ENCODE data around the gene RHO.

Gene RHO

DNA sequence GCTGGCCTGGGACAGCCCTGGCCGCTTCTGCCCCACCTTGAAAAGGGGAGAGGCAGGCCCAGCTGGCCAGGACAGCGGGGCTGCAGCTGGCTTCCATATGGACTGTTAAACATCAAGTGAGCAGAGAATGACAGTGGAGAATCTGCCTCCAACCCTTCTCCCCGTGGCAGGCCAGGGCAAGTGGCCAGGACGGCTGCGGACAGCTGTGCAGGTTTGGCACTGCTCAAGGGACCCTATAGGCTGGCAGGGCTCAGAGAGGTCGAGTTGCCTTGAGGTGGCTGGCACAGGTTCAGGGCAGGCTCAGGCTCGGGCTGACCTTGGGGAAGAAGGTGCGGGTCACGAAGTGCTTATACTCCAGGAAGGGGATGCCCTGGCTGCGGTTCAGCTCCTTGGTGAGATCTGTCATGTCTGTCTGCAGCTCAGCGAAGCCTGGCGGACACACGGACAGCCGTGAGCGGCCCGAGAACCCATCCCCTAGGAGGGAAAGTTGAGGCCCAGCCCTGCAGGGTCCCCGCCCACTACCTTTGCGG, 38.8 kb downstream of the RHO start:
- no peaks in the 10 kb centered on the region for H3K9me3 Mint-ChIP-seq
- TF ChIP-seq, protein P1, sequence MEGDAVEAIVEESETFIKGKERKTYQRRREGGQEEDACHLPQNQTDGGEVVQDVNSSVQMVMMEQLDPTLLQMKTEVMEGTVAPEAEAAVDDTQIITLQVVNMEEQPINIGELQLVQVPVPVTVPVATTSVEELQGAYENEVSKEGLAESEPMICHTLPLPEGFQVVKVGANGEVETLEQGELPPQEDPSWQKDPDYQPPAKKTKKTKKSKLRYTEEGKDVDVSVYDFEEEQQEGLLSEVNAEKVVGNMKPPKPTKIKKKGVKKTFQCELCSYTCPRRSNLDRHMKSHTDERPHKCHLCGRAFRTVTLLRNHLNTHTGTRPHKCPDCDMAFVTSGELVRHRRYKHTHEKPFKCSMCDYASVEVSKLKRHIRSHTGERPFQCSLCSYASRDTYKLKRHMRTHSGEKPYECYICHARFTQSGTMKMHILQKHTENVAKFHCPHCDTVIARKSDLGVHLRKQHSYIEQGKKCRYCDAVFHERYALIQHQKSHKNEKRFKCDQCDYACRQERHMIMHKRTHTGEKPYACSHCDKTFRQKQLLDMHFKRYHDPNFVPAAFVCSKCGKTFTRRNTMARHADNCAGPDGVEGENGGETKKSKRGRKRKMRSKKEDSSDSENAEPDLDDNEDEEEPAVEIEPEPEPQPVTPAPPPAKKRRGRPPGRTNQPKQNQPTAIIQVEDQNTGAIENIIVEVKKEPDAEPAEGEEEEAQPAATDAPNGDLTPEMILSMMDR (IDR thresholded peaks at IDR 0.05) = no peak
- no peak for DNase-seq
- H3K4me1 Mint-ChIP-seq = peaks cover 11% of the 10 kb centered on the region
- H3K4me3 Mint-ChIP-seq = no peak overlapping the region
- H3K27me3 Mint-ChIP-seq (ENCODE audit: low read depth, poor library complexity) = peaks cover 3% of the 10 kb centered on the region
- H3K27ac Mint-ChIP-seq = no peak overlapping the region
- H3K36me3 Mint-ChIP-seq (ENCODE audit: low read depth) = peaks cover 4% of the 10 kb centered on the region

DNA sequence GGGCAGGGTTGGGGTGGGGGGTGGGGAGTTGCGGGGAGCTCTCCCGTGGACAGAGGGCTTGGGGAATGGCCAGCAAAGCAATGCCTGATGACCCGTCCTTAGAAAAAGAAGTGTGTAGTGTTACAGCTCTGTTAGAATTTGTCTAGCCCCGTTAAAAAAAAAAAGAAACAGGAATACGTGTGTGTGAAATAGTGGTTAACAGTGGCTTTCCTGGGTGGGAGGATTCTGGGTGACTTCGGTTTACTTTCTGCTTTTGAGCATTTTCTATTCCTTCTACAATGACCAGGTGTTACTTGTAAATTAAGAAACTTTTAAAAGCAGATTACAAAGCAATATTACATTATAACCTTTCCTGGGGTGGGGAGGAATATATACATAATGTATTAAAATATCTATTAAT, 39.5 kb downstream of the RHO start:
- Mint-ChIP-seq H3K36me3 (ENCODE audit: low read depth) (peaks cover 4% of the 10 kb centered on the region), H3K27me3 (ENCODE audit: low read depth, poor library complexity) (peaks cover 3% of the 10 kb centered on the region), H3K27ac (no peak overlapping the region)

DNA sequence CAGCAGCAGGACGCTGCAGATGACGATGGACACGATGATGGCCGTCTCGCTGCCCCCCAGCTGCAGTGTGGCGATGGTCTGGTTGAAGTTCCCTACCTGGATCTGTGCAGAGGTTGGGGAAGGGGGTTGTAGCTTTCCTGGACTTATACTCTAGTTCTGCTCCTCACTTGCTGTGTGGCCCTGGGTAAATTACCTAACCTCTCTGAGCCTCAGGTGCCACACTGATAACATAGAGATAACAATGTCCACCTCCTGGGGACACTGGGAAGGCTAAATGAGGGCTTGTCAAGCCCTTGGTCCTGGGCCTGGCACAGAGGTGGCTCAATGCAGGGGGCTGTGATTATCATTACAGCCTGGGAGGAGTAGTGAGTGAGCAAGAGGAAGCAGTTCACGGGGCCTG, 41.4 kb downstream of the RHO start:
- no peak overlapping the region for H3K27ac Mint-ChIP-seq
- H3K4me1 Mint-ChIP-seq = peaks cover 11% of the 10 kb centered on the region
- H3K4me3 Mint-ChIP-seq = no peak overlapping the region
- H3K27me3 Mint-ChIP-seq (ENCODE audit: low read depth, poor library complexity) = peaks cover 3% of the 10 kb centered on the region
- no peak for DNase-seq
- H3K9me3 Mint-ChIP-seq = no peaks in the 10 kb centered on the region
- peaks cover 4% of the 10 kb centered on the region for H3K36me3 Mint-ChIP-seq (ENCODE audit: low read depth)
- TF ChIP-seq, protein P1 (IDR thresholded peaks at IDR 0.05) = no peak

More for the DNA sequence above, 39.5 kb downstream of the RHO start:
- no peak overlapping the region for H3K4me3 Mint-ChIP-seq
- TF ChIP-seq, protein P1 (IDR thresholded peaks at IDR 0.05) = no peak
- H3K9me3 Mint-ChIP-seq = no peaks in the 10 kb centered on the region
- H3K4me1 Mint-ChIP-seq = peaks cover 11% of the 10 kb centered on the region
- no peak for DNase-seq

DNA sequence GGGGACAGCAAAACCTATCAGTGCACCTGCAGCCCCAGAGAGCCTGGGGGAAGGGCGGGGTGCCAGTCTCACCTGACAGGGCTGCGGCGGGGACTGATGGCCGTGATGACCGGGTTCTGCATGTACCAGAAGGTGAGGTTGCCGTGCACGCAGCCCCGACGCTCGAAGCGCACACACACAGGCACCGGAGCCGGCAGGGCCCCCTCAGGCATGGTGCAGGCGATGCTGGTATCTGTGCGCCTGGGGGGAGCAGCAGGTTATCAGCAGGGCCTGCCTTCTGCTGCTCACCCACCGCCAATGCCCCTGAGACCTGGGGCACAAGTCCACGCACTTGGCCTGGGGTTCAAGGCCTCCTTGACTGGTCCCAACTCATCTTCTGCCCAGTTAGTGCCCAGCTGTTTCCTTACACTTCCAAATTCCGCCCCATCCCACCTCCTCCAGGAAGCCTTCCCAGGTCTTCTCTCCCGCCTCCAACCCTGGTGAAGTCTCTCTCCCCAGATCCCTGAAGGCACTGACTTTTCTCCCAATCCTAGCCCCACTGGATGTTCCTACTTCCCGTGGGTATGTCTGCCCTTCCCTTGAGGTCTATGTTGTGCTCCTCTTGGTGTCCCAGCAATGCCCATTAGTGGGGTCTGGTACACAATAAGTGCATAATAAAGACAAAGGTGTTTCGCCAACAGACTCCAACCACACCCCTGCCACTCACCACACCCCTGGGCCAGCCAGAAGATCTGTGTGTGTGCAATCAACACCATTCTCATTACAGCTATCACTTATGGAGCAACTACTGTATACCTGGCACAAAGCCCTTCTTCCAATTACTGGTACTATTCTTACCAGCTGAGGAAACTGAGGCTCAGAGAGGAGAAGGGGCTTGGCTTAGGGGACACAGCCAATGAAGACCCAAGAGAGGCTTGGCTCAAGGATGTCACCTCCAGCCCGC, 43.4 kb downstream of the RHO start:
- no peak overlapping the region for H3K4me3 Mint-ChIP-seq
- peaks cover 3% of the 10 kb centered on the region for H3K27me3 Mint-ChIP-seq (ENCODE audit: low read depth, poor library complexity)
- no peak for DNase-seq
- peaks cover 12% of the 10 kb centered on the region for H3K4me1 Mint-ChIP-seq
- H3K27ac Mint-ChIP-seq = peak overlapping the region; percentile 33
- TF ChIP-seq, protein P1 (IDR thresholded peaks at IDR 0.05) = no peak
- H3K9me3 Mint-ChIP-seq = no peaks in the 10 kb centered on the region
- H3K36me3 Mint-ChIP-seq (ENCODE audit: low read depth) = peaks cover 4% of the 10 kb centered on the region

DNA sequence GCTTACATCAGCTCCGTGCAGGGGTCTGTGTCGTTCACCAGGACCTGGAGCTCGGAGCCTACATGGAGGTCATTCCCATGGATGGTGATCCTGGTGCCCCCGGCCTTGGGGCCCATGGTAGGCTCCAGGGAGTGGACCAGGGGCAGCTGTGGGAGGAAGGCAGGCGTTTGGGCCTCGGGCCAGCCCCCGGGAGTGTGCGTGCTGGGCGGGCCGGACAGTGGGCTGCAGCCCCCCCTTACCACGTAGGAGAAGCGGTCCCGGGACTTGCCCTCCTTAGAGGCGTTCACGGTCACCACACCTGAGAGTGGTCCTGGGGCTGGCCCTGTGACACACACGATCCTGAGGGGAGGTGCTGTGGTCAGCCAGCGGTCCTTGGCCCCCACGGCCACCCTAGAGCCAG, 44.2 kb downstream of the RHO start:
- no peak for DNase-seq
- TF ChIP-seq, protein P1 (IDR thresholded peaks at IDR 0.05) = no peak
- Mint-ChIP-seq H3K4me3 (no peak overlapping the region), H3K4me1 (peaks cover 10% of the 10 kb centered on the region), H3K9me3 (no peaks in the 10 kb centered on the region), H3K27ac (no peak overlapping the region), H3K27me3 (ENCODE audit: low read depth, poor library complexity) (peaks cover 3% of the 10 kb centered on the region), H3K36me3 (ENCODE audit: low read depth) (peaks cover 4% of the 10 kb centered on the region)

Data from nephron progenitor cell (in vitro differentiated cells).